Mucosa of descending colon (tissue), 3 donors: ENCODE measurements around the gene IL1RL1. TPM values are rescaled to one million over a fixed set of nuclear protein-coding genes. Genes with fewer than 3 reads are reported as not detected.
"Not testable (repeated sequence)": the region's sequence is repeated elsewhere in the genome, so short reads cannot be mapped to it uniquely, and the experiment has no call there.

ENCODE experiments used
- ATAC-seq: fragments of 200-7000 bp; cut with Tn5 transposase; one replicate; pipeline ENCODE4 v1.9.1; 2020; ENCODE audit warnings: mild to moderate bottlenecking, moderate library complexity
- DNase-seq, 3 donors: peaks; one replicate each; pipeline ENCODE4 v3.0.0-alpha.2; 2020
- H3K36me3 ChIP-seq: fragments of 200-600 bp; one replicate; pipeline ENCODE4 v1.8.0; 2021; ENCODE audit warnings: low read depth, mild to moderate bottlenecking
- H3K4me1 ChIP-seq: fragments of 200-600 bp; one replicate; pipeline ENCODE4 v1.8.0; 2021; ENCODE audit warnings: low read depth, mild to moderate bottlenecking
- H3K4me3 ChIP-seq: fragments of 200-600 bp; one replicate; pipeline ENCODE4 v1.8.0; 2021; ENCODE audit warnings: mild to moderate bottlenecking
- H3K9me3 ChIP-seq: fragments of 200-600 bp; one replicate; pipeline ENCODE4 v1.8.0; 2021; ENCODE audit warnings: mild to moderate bottlenecking
- CTCF ChIP-seq: fragments of 200-600 bp; IDR thresholded peaks from one replicate; pipeline ENCODE4 v1.8.0; 2022; ENCODE audit warnings: antibody characterized with exemption, mild to moderate bottlenecking
- intact Hi-C, 2 donors: fragments of 100-400 bp; cut with DNase I in 1 of 2; cut with micrococcal nuclease in 1 of 2; formaldehyde crosslinking; loops; one replicate each; pipeline versions ENCODE4 v1.11.0 to v1.11.1; 2022; cut with DNase I, micrococcal nuclease
- total RNA-seq, 3 donors: library from RNA; stranded (reverse); fragmentation: NEBNext Ultra II Directional in 2 of 3; extraction: Animal tissue kit (Norgen Biotek cat#: 25700) in 2 of 3; gene quantifications; one replicate each; pipeline versions ENCODE4 v1.2.1 to v1.2.4, GENCODE V29; 2021 to 2023
- donor health status: DM: no; HTN: no; CAD: no; lungs with moderate emphysema.
- donor health status: DM: no; HTN: no; CAD: no.
- donor health status: DM: no; HTN: yes; CAD: no.

IL1RL1 gene
- total RNA-seq, 3 donors from 2014 or later, result 0.93 to 7.1 (median 5.9) TPM

DNA sequence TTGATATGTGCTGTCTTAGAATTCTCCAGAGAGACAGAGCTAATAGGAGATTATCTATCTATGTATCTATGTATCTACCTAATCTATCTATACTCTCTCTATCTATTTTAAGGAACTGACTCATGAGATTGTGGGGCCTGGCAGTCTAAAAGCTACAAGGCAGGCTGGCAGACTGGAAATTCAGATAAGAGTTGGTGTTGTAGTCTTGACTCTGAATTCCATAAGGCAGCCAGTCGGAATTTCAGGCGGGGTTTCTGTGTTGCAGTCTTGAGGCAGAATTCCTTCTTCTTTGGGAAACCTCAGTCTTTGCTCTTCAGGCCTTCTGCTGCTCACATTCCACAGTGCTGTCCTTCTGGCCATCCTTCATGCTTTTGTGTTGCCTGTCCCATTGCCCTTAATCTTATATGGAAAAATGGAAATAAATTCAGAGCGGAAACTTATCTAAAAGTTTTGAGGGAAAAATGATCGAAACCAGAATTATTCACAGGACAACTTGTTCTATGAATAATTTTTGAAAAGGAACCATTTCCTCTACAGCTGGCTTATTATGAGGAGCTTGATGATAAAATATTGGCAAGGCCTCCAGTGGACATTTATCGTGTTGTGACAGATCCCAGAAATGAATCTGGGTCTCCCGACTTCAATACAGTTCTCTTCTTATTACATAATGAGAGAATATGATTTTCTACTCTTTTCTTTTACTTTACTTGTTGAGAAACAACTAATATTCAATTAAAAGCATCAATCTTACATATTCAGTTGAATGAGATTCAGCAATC is 10.8 kb downstream of the IL1RL1 start:
- no peak overlapping the region for H3K4me3 ChIP-seq

DNA sequence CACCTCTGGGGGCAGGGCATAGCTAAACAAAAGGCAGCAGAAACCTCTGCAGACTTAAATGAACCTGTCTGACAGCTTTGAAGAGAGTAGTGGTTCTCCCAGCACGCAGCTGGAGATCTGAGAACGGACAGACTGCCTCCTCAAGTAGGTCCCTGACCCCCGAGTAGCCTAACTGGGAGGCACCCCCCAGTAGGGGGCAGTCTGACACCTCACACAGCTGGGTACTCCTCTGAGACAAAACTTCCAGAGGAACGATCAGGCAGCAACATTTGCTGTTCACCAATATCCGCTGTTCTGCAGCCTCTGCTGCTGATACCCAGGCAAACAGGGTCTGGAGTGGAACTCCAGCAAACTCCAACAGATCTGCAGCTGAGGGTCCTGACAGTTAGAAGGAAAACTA is 13.6 kb downstream of the IL1RL1 start:
- H3K4me1 ChIP-seq, H3K36me3 ChIP-seq, intact Hi-C loops, DNase-seq, H3K4me3 ChIP-seq, ATAC-seq, H3K9me3 ChIP-seq: not testable (repeated sequence)

More for the DNA sequence above, 10.8 kb downstream of the IL1RL1 start:
- no peak for TF ChIP-seq CTCF
- Histone ChIP-seq H3K9me3 (no peaks in the 10 kb centered on the region), H3K36me3 (no peaks in the 10 kb centered on the region), H3K4me1 (no peaks in the 10 kb centered on the region)
- DNase-seq (no peak), ATAC-seq (no peak)
- intact Hi-C loops, result no loop called here

- no peak for TF ChIP-seq CTCF
- no peaks in the 10 kb centered on the region for H3K36me3 ChIP-seq
- no peak overlapping the region for H3K4me3 ChIP-seq
- no peaks in the 10 kb centered on the region for H3K4me1 ChIP-seq
- no peaks in the 10 kb centered on the region for H3K9me3 ChIP-seq
- DNase-seq, result no peak
- intact Hi-C loops, result no loop called here
- ATAC-seq, result no peak
Measured at GRCh38 chr2:102331311-102331980, 20.1 kb downstream of the IL1RL1 start.

DNA sequence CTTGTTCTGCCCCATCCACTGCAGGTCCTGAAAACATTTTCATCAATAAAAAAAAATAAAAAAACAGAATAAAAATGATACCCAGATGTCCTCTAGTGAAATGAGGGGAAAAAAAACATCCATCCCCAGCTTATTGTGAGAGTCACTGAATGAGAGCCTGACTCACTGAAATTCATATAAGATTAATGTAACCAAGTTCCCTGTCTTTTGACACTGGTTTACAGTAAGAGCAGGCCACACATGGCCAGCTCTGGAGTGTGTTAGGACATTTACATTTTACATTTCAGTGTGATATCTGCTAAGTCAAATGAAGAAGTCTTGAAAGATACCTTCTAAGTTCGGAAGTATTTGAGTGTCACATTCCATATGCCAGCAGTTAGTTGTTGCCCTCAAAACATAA is 23.1 kb downstream of the IL1RL1 start:
- intact Hi-C loops, result no loop called here
- no peak for ATAC-seq
- H3K36me3 ChIP-seq, result no peaks in the 10 kb centered on the region
- no peak overlapping the region for H3K4me3 ChIP-seq
- H3K4me1 ChIP-seq, result no peaks in the 10 kb centered on the region
- H3K9me3 ChIP-seq, result no peaks in the 10 kb centered on the region
- DNase-seq, result no peak
- TF ChIP-seq CTCF, result no peak

DNA sequence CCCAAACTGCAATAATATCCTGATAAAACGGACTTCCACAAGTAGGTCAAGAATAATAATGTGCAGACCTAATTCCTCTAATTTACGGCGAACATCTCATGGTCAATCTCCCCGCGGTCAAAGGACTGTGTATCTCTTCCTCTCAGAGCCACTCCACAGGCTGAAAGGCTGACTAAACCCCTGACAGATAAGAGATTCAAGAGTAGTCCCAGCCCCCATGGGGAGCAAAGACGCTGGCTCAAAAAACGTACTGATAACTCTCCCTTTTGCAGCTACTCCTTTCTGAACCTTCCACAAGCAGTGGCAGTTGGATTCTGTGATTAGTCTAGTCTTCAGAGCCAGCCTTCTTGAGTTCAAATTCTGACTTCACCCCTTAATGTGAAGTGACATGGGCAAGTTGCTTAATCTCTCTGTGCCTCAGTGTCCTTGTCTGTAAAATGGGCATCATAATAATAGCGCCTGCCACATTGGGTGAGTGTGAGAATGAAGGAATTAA is 24.6 kb downstream of the IL1RL1 start:
- Histone ChIP-seq H3K9me3 (no peaks in the 10 kb centered on the region), H3K4me1 (no peaks in the 10 kb centered on the region), H3K36me3 (no peaks in the 10 kb centered on the region), H3K4me3 (no peak overlapping the region)
- DNase-seq (no peak), ATAC-seq (no peak)
- intact Hi-C loops, result no loop called here
- TF ChIP-seq CTCF, result no peak

GRCh38 chr2:102336502-102336945 is 25.2 kb downstream of the IL1RL1 start:
- DNase-seq (no peak), ATAC-seq (no peak)
- Histone ChIP-seq H3K4me3 (no peak overlapping the region), H3K36me3 (no peaks in the 10 kb centered on the region), H3K9me3 (no peaks in the 10 kb centered on the region), H3K4me1 (no peaks in the 10 kb centered on the region)
- no peak for TF ChIP-seq CTCF
- intact Hi-C loops, result no loop called here
